ENCODE results near the gene PKHD1.

The PKHD1 gene

DNA sequence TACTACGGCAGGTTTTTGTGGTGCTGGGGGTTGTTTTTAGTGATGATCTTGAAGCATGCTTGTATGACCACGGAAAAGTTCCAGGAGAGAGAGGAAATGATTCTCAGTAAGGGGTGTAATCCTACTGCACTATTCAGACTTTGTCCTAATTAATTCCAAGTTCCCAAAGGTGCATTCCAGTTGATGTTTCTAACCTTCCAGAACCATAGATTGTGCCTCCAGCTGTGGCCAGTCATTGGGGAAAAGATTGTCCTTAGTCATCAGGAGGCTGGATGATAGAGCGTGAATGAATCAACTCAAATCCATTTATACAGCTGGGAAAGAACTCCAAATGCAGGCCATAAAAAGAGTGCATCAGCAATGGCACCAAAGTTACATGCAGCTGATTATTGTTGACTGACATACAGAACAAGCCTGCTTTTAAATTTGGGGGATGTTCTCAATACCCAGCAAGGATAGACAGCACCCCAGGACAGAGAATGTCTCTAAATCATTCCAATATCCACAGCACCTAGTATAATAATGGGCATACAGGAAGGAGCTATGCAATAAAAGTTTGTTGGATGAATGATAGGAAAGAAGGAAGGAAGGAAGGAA, 27.8 kb upstream of the PKHD1 start:
- no peak for DNase-seq
- in situ Hi-C loops (cut with MboI; ENCODE audit: low pct_unique_long_range_greater_than_20kb, low sequenced_read_pairs) = no loop called here

- in situ Hi-C loops (cut with MboI; ENCODE audit: low pct_unique_long_range_greater_than_20kb, low sequenced_read_pairs) = no loop called here
- no peak for DNase-seq
These were observed 21.8 kb upstream of the PKHD1 start for GRCh38 chr6:52109171-52109571.

- in situ Hi-C loops (cut with MboI; ENCODE audit: low pct_unique_long_range_greater_than_20kb, low sequenced_read_pairs) = no loop called here
- no peak for DNase-seq
These were observed 20.7 kb upstream of the PKHD1 start for GRCh38 chr6:52108128-52108527.

DNA sequence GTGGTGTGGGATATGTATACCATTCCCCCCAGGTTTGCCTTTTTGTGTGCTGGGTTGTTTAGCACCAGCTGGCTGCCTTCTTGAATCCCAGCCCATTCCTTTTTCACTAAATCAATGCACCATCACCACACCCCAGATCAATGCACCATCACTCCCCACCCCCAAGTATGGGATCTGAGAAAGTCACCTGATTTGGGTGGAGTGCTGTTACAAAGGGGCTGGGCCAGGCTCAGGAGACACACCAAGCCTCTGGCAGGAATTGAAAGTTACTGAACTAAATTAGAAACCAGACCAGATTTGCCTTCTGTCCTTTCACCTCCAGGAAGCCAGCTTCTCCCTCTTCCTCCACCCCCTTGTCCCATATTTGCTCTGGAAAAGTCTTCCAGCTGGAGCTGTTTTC, 19.6 kb upstream of the PKHD1 start:
- DNase-seq = no peak
- in situ Hi-C loops (cut with MboI; ENCODE audit: low pct_unique_long_range_greater_than_20kb, low sequenced_read_pairs) = no loop called here

- DNase-seq = no peak
- in situ Hi-C loops (cut with MboI; ENCODE audit: low pct_unique_long_range_greater_than_20kb, low sequenced_read_pairs) = no loop called here
These were observed 17.6 kb upstream of the PKHD1 start for GRCh38 chr6:52104979-52105378.

- no peak for DNase-seq
- in situ Hi-C loops (cut with MboI; ENCODE audit: low pct_unique_long_range_greater_than_20kb, low sequenced_read_pairs) = no loop called here
These were observed 16.2 kb upstream of the PKHD1 start for GRCh38 chr6:52103623-52104022.

DNA sequence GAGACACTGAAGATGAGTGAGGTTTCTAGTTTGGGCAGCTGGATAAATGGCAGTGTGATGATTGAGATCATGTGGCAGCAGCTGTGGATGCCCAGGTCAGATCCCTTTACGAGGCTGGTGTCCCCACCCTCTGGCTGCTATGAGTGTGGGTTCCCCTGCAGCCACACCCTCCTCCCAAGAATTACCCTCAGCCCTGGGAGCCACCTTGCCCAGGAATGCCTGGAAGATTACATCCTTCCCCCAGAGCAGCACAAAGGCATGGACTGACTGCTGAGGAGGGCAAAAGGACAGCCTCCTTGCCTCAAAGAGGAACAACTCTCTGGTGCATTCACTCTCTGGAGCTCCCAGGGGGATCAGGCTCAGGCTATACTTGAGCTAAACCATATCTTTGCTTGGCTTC, 15.0 kb upstream of the PKHD1 start:
- DNase-seq = no peak
- in situ Hi-C loops (cut with MboI; ENCODE audit: low pct_unique_long_range_greater_than_20kb, low sequenced_read_pairs) = no loop called here

GRCh38 chr6:52098721-52099120, 11.3 kb upstream of the PKHD1 start:
- peak; percentile 3 for DNase-seq
- in situ Hi-C loops (cut with MboI; ENCODE audit: low pct_unique_long_range_greater_than_20kb, low sequenced_read_pairs) = no loop called here

- in situ Hi-C loops (cut with MboI; ENCODE audit: low pct_unique_long_range_greater_than_20kb, low sequenced_read_pairs) = no loop called here
These were observed 2.4 kb upstream of the PKHD1 start for GRCh38 chr6:52089758-52090348.

DNA sequence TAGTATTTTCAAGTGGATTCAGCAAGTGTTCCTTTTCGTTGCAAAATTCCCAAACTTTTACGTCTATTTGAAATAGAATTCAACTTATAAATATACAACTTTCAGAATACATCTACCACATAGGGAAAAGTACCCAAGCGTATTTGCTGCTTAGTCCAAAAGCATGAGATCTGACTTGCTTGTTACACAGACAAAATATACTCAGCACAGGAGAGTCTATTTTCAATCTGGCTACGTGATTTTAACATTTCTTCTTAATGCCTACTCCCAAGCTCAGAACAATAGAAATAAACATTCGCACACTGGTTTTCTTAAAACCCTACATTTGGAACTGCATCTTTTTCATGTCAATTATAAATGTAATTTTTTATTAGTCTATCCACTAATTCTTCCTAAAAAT, 672 bp downstream of the PKHD1 start:
- in situ Hi-C loops (cut with MboI; ENCODE audit: low pct_unique_long_range_greater_than_20kb, low sequenced_read_pairs) = no loop called here
- no peak for DNase-seq

More at GRCh38 chr6:52089758-52090348, 2.4 kb upstream of the PKHD1 start:
- DNase-seq = peak; percentile 12

- no peak for DNase-seq
- in situ Hi-C loops (cut with MboI; ENCODE audit: low pct_unique_long_range_greater_than_20kb, low sequenced_read_pairs) = no loop called here
These were observed 6.2 kb downstream of the PKHD1 start for GRCh38 chr6:52081237-52081636.

DNA sequence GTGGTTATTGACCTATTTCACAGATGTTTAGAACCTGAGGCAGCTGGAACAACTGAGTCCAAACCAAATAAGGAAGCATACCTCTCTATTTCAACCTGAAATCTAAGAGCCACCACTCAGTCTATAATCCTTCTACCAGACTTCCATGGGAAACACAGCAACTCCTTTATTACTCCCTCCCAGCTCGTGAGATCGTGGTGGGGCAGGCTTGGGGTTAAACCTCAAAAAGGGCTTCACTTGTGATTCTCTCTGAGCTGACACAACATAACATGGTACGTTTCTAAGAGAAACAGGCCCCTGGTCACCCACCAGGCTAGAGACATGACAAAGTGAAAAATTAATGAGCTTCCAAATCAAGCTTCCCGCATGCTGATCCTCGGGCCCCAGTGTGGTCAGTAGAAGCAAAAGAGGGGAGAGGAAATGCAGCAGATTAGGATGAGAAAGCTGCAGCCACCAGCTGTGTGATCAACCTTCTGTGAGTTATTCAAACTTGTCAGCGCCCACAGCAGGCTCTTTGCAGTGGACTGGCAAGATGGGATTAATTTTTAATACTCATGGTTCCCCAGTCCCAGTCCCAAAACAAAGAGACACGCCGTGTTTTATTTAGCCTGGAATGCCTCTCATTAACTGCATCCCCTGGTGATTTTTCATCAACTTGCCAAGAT, 9.3 kb downstream of the PKHD1 start:
- DNase-seq = no peak
- in situ Hi-C loops (cut with MboI; ENCODE audit: low pct_unique_long_range_greater_than_20kb, low sequenced_read_pairs) = no loop called here

GRCh38 chr6:52077180-52077884, 10.1 kb downstream of the PKHD1 start:
- DNase-seq = no peak
- in situ Hi-C loops (cut with MboI; ENCODE audit: low pct_unique_long_range_greater_than_20kb, low sequenced_read_pairs) = no loop called here

DNA sequence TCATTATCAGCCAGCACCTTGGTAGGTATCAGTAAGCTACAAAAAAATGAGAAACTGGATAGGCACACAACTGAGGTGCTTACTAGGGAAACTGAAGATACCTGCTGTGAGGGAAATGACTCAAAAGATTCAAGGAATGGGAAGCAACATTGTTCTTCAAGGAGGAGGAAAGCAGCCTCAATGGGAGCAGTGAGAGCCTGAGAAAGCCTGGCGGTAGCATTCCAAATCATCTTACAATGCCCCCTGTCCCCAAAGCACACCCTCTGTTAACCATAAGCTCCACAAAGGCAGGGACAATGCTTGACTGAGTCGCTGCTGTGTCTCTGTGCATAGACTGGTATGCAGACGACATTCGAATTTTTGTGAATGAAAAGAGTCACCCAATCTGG, 10.6 kb downstream of the PKHD1 start:
- in situ Hi-C loops (cut with MboI; ENCODE audit: low pct_unique_long_range_greater_than_20kb, low sequenced_read_pairs) = no loop called here
- no peak for DNase-seq

GRCh38 chr6:52074716-52075115, 12.7 kb downstream of the PKHD1 start:
- in situ Hi-C loops (cut with MboI; ENCODE audit: low pct_unique_long_range_greater_than_20kb, low sequenced_read_pairs) = no loop called here
- no peak for DNase-seq

- in situ Hi-C loops (cut with MboI; ENCODE audit: low pct_unique_long_range_greater_than_20kb, low sequenced_read_pairs) = no loop called here
- no peak for DNase-seq
These were observed 13.3 kb downstream of the PKHD1 start for GRCh38 chr6:52074155-52074554.

- in situ Hi-C loops (cut with MboI; ENCODE audit: low pct_unique_long_range_greater_than_20kb, low sequenced_read_pairs) = no loop called here
- no peak for DNase-seq
These were observed 21.8 kb downstream of the PKHD1 start for GRCh38 chr6:52065621-52066020.

- peak; percentile 90 for DNase-seq
- in situ Hi-C loops (cut with MboI; ENCODE audit: low pct_unique_long_range_greater_than_20kb, low sequenced_read_pairs) = no loop called here
These were observed 23.6 kb downstream of the PKHD1 start for GRCh38 chr6:52063584-52064344.

- in situ Hi-C loops (cut with MboI; ENCODE audit: low pct_unique_long_range_greater_than_20kb, low sequenced_read_pairs) = no loop called here
- DNase-seq = no peak
These were observed 25.9 kb downstream of the PKHD1 start for GRCh38 chr6:52061481-52061880.

DNA sequence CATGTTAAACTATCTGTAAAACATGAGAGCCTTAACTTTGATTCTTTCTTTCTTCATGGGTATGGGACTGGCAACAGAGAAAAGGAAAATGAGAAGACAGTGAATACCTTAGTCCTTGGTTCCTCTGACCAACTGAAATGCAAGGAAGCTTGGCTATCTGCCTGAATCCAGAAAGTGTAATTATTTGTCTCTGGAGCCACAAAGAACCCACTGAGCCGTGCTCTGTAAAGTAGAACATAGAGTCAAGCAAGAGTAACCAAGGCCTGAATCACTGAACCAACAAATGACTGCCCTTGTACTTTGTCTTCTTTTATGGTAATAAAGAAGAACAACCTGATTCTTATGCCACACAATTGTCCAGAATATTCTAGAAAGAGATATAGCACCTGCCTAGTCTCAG, 27.6 kb downstream of the PKHD1 start:
- in situ Hi-C loops (cut with MboI; ENCODE audit: low pct_unique_long_range_greater_than_20kb, low sequenced_read_pairs) = no loop called here
- DNase-seq = no peak

All from KBM-7 (cell line).